RPMI7951 (cell line): ENCODE measurements around the gene VENTX. TPM values are rescaled to one million over a fixed set of nuclear protein-coding genes. Genes with fewer than 3 reads are reported as not detected.

Experiments used
- DNase-seq: peaks from one replicate; pipeline ENCODE4 v3.0.0-alpha.2; 2012; ENCODE audit warnings: low read depth
- total RNA-seq: library from RNA; depleted of rRNA; stranded (reverse); fragments of >200 nt; shearing (Covaris generic); gene quantifications from 2 replicates; pipeline ENCODE4 v1.2.3, GENCODE V29; 2014

The VENTX gene
- total RNA-seq, 1 experiment from 2014 or later, result not detected

GRCh38 chr10:133235265-133235855 is 2.3 kb upstream of the VENTX start:
- DNase-seq, result no peak

- no peak for DNase-seq
Measured at GRCh38 chr10:133235932-133236331, 1.7 kb upstream of the VENTX start.

- no peak for DNase-seq
Measured at GRCh38 chr10:133236401-133237240, 1.0 kb upstream of the VENTX start.

- DNase-seq, result no peak
Measured at GRCh38 chr10:133237241-133237587, 441 bp upstream of the VENTX start.

GRCh38 chr10:133238466-133238804 is 780 bp downstream of the VENTX start:
- DNase-seq, result no peak

GRCh38 chr10:133239990-133240389 is 2.3 kb downstream of the VENTX start:
- no peak for DNase-seq

GRCh38 chr10:133241501-133242205 is 4.0 kb downstream of the VENTX start:
- DNase-seq, result no peak

- DNase-seq, result peak; percentile 44
Measured at GRCh38 chr10:133242611-133243356, 5.1 kb downstream of the VENTX start.

GRCh38 chr10:133243593-133243992 is 5.9 kb downstream of the VENTX start:
- no peak for DNase-seq

GRCh38 chr10:133245439-133246235 is 8.0 kb downstream of the VENTX start:
- DNase-seq, result peak; percentile 31

- no peak for DNase-seq
Measured at GRCh38 chr10:133246236-133246626, 8.6 kb downstream of the VENTX start.

GRCh38 chr10:133247681-133248333 is 10.2 kb downstream of the VENTX start:
- DNase-seq, result no peak

GRCh38 chr10:133248334-133248715 is 10.7 kb downstream of the VENTX start:
- no peak for DNase-seq

- DNase-seq, result no peak
Measured at GRCh38 chr10:133249094-133249780, 11.6 kb downstream of the VENTX start.

- DNase-seq, result no peak
Measured at GRCh38 chr10:133249975-133250754, 12.5 kb downstream of the VENTX start.

- DNase-seq, result no peak
Measured at GRCh38 chr10:133251388-133252222, 13.9 kb downstream of the VENTX start.

GRCh38 chr10:133252223-133252552 is 14.5 kb downstream of the VENTX start:
- DNase-seq, result no peak

- DNase-seq, result no peak
Measured at GRCh38 chr10:133253361-133253955, 15.8 kb downstream of the VENTX start.
